HG03469 (cell line): ENCODE results near the gene FSD2.
A peak's percentile ranks its signal among the peaks of the same experiment; 100 is the strongest.
"Not testable (repeated sequence)": the region's sequence is repeated elsewhere in the genome, so short reads cannot be mapped to it uniquely, and the experiment has no call there.

Experiments
- ATAC-seq: cut with Tn5 transposase; IDR thresholded peaks from one replicate; pipeline ENCODE4 v1.9.1; 2021; ENCODE audit warnings: mild to moderate bottlenecking, moderate library complexity, moderate number of reproducible peaks; ENCODE audit not compliant: unreplicated experiment

Gene FSD2

GRCh38 chr15:82831894-82832600 is 26.2 kb upstream of the FSD2 start:
- no peak for ATAC-seq

DNA sequence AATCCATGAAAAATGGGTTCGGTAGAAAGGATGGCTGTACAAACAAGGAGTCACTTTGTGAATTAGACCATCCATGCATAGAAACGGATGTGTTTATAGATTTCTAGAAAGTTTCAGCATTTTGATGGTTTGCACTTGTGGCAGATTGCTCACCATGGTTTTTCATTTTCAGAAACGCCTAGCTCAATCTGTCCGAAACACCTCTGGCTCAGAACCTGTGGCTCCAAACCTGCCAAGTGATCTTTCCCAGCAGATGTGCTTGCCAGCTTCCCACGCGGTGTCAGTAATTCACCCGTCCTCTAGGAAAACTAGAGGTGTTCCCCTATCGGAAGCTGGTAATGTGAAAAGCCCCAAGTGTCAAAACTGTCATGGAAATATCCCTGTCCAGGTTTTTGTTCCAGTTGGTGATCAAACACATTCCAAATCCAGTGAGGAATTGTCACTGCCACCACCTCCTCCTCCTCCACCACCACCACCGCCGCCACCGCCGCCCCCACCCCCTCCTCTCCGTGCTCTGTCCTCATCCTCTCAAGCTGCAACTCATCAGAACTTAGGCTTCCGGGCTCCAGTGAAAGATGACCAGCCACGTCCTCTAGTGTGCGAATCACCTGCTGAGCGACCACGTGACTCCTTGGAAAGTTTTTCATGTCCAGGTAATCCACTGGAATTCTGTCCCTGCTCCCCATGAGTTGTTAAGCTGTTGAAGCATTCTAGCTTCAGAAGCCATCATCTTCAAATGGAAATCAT is 24.7 kb upstream of the FSD2 start:
- no peak for ATAC-seq

- no peak for ATAC-seq
Observed at GRCh38 chr15:82829234-82829633, 23.4 kb upstream of the FSD2 start.

DNA sequence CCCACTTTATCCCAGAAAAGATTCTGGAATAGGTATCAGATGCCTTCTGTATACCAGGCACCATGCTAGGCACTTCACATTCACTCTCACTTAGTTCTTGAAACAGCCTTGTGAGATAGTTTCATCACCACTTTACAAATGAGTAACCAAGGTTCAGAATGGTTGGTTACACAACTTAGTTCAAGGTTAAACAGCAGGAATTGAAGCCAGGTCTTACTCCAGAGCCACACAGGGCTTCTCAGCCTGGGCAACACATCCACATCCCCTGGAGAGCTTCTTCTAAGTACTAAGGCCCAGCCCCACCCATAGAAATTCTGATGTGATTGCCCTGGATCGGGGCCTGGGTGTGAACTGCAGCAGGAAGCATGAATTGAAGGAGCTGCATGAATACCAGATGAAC is 22.2 kb upstream of the FSD2 start:
- no peak for ATAC-seq

GRCh38 chr15:82823049-82823448 is 17.2 kb upstream of the FSD2 start:
- no peak for ATAC-seq

GRCh38 chr15:82821851-82822250 is 16.0 kb upstream of the FSD2 start:
- ATAC-seq: not testable (repeated sequence)

GRCh38 chr15:82821396-82821795 is 15.5 kb upstream of the FSD2 start:
- not testable (repeated sequence) for ATAC-seq

DNA sequence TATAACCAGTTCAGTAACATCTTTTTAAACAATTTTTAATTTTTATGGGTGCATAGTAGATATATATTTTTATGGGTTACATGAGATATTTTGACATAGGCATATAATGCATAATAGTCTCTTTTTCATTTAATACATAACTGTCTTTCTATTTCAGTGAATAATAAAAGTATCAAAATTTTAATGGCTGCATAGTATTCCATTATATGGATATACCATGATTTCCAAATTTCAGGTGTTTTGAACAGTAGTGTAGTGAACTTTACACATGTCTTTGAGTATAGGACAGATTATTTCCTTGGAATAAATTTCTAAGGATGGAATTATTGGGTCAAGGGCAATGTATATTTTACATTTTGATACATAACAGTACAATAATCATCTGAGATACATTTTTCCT is 14.3 kb upstream of the FSD2 start:
- ATAC-seq: no peak

DNA sequence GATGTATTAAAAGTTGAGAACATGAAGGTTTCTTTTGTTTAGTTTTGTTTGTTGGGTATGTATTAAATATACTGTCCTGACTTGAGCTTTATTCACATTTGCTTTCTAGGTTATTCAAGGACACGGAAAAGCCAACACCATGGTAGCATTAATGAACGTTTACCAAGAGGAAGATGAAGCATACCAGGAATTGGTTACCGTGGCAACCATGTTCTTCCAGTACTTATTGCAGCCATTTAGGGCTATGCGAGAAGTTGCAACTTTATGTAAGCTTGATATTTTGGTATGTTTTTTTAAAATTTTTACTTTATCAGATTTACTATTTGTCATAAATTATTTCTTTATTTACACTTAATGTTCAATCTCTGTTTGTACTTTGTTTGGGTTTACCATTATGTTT is 7.1 kb upstream of the FSD2 start:
- ATAC-seq: no peak

DNA sequence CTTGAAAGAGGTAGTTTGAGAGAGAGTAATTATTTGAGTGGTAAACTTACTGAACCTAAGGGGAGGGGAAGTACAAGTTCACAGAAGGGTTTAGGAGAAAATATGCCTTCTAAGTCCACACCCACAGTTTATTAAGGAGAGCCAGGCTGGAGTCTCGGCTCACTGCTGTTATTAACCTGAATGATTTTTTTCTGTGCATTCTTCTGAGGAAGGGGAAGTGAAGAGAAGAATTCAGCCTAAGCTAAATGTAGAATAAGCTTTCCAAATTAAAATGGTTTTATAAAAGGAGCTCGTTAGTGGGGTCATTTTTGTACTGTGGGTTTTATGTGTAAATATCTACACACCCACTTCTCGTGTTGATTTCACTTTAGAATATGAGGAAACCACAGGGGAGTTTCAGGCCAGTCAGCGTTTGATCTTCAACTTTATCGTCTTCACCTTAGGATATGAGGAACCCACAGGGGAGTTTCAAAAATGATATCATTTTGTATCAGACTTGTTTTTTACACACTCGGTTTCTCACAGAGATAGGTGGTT is 5.1 kb upstream of the FSD2 start:
- no peak for ATAC-seq

GRCh38 chr15:82810061-82810889 is 4.4 kb upstream of the FSD2 start:
- ATAC-seq: peak; percentile 10

DNA sequence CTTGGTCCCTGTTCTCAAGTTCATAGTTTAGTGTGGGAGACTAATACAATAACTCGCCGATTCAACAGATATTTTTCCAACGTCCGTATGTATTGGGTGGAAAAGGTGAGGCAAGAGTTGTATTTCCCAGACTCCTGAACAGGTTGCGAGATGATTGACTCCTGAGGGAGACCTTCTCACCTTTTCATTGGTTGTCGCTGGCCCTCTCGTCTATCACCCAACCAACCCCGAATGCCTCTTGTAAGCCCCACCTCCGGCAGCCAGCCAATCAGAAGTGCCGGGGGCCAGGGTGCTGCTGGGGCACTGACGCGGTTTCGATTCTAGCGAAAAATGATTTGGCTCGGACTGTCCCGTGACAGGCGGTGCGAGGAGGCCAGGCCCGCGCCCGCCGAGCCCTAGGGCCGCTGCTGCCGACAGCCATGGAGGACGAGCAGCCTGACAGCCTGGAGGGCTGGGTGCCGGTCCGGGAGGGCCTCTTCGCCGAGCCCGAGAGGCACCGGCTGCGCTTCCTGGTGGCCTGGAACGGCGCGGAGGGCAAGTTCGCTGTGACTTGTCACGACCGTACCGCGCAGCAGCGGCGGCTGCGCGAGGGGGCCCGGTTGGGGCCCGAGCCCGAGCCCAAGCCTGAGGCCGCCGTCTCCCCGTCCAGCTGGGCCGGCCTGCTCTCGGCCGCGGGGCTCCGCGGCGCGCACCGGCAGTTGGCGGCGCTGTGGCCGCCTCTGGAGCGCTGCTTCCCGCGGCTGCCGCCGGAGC is 3.6 kb upstream of the FSD2 start, which contains the start of gene WHAMM:
Gene WHAMM, plus strand, starts transcription at position 321 of the 753 bp plus-strand sequence. Its CDS starts 99 bp downstream, at position 420.
- ATAC-seq: peak; percentile 55

- ATAC-seq: no peak
Observed at GRCh38 chr15:82808634-82809041, 2.8 kb upstream of the FSD2 start.

DNA sequence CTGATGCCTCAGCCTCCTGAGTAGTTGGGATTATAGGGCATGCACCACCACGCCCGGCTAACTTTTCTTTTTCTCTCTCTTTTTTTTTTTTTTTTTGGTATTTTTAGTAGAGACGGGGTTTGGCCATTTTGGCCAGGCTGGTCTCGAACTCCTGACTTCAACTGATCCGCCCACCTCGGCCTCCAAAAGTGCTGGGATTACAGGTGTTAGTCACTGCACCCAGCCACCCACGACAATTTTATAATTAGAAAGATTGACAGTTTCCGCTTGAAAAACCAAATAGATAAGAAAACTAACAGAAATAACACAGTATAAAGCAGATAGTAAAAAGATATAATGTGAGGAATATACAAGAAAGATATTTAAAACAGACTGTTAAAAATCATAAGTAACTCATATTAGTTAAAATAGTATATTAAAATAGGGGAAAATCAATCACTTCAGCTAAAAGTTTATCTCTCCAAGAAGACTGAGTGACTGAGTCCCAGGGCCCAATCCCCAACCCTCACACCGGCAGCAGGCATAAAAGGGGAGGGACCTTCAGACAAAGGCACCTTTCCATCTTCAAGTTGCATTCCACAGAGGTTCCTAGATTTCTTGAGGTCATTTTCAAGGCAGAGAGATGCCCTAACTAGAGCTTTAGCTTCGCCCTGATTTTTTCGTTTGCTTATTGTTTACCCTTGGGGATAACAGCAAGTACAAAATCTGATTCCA is 2.2 kb upstream of the FSD2 start:
- ATAC-seq: no peak

DNA sequence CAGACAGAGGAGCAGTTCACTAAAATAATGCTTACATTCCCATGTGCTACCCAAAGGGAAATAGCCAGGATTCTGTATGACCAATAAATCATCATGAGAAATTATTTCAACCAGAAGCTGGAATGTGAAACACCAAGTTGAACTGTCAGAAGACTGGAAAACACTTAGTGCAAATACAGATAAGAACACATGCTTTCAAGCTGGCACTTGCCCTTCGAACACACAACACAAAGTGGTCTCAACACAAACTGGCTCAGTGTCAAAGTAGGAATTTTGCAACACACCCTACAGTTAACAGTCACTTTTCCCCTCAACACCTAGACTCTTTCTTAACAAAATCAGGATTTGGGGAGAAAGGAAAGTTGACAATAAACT is 1.3 kb downstream of the FSD2 start:
- no peak for ATAC-seq

DNA sequence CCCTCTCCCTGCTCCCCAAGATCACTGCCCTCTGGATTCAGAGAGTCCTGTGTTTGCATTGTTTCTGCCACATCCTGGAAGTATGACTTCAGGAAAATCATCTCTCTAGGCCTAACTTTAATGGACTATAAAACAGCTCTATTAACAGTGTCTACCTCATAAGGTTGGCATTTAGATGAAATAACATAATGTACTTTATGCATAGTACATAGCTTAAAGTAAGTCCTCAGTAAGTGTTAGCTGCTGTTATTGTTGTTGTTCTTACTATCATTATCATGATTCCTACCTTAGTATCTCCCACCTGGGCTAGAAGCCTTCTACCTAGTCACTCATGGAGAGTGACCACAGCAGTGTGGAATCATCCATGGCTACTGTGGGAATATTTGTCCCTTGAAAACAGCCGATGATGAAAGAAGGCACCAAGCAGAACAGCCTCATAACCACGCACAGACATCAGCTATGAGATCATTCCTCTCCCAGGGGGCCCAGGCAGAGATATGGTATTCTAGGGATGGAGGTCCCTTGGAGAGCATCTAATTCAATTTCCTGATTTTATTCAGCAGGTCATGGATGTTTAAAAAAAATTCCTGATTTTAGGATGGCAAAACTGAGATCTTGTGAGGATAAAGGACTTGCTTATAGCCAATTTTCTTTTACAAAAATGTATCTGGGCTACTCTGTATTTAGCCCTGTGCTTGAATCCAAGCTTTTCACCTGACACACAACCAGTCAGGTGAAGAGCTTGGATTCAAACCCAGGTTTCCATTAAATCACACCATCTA is 1.9 kb downstream of the FSD2 start:
- ATAC-seq: no peak

DNA sequence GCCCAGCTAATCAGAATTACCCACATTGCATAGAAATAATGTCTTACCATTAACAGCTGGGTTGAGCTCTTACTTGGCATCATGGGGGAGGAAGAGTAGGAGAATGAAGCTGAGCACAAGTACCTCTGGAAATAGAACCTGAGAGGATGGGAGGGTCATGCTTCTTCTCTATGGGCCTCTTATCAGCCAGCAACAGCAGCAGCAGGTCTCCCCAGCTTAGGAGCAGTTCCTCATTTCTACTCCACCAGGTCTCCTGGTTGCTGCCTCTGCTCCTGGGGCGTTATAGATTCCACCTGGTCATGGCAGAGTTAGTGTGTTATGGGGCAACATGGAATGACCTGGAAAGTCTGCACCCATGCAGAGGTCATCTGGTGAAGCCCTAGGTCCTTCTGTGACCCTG is 3.4 kb downstream of the FSD2 start:
- ATAC-seq: no peak

- ATAC-seq: no peak
Observed at GRCh38 chr15:82799183-82799841, 6.6 kb downstream of the FSD2 start.
